ENCODE results near the gene BTG2. TPM values are rescaled to one million over a fixed set of nuclear protein-coding genes. Genes with fewer than 3 reads are reported as not detected.

Gene BTG2
- total RNA-seq, 1 donor from 2014 or later, result 22.7 TPM

DNA sequence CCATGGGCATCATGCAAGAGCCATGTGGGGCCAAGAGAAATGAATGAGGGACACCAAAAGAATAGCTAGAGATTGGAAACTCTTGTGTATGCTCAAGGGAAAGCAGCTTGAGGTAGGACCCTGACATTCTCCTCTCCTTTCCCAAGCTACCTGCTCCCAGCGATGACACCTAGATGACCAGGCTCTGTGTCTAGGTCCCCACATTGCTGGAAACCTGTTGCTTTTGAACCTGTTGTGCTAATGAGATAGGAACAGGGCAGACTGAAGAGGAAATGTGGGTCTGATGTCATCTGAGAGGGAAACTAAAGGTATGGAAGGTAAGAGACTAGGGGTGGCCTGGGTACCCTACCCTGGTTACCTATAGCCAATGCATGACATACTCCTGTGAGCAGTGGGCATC, 43.8 kb downstream of the BTG2 start:
- H3K4me3 ChIP-seq (ENCODE audit: low read depth, low read length), result no peak overlapping the region
- DNase-seq (ENCODE audit: low read depth), result no peak
- TF ChIP-seq, protein P1, sequence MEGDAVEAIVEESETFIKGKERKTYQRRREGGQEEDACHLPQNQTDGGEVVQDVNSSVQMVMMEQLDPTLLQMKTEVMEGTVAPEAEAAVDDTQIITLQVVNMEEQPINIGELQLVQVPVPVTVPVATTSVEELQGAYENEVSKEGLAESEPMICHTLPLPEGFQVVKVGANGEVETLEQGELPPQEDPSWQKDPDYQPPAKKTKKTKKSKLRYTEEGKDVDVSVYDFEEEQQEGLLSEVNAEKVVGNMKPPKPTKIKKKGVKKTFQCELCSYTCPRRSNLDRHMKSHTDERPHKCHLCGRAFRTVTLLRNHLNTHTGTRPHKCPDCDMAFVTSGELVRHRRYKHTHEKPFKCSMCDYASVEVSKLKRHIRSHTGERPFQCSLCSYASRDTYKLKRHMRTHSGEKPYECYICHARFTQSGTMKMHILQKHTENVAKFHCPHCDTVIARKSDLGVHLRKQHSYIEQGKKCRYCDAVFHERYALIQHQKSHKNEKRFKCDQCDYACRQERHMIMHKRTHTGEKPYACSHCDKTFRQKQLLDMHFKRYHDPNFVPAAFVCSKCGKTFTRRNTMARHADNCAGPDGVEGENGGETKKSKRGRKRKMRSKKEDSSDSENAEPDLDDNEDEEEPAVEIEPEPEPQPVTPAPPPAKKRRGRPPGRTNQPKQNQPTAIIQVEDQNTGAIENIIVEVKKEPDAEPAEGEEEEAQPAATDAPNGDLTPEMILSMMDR (conservative IDR thresholded peaks at IDR 0.05; ENCODE audit: low read depth, low read length), result no peak

DNA sequence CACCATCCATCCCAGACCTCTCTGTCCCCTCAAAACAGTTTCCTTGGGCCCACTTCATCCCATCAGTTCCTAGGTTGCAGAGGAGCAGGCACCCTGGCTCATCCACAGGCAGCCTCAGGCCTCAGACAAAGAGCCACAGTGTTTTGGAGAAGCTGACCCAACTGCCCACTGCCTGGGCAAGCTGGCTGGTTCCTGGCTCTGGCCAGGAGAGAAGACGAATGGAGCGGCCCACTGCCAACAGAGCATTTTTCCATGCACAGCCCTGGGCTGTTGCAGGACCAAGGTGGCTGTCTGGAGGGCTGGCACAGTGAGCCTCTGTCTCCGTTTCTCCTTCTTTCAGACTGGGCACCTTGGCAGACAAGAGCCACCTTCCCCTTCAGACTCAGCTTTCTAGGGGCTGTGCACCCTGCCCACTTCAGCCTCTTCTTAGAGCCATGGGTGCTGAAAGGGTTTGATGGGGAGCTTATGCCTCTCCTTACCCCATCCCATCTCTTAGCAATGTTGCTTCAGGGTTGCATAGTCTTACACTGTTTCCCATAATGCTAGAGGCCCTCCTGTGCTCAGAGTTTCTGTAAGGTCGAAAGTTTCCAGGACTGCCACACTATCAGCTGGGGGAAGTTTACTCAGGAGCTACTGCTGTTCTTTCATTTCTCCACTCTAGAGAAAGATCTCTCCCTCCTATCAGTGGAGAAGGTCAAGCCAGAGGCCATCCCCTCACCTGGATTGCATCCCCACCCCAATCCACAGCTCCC, 44.6 kb downstream of the BTG2 start:
- TF ChIP-seq, protein P1 (conservative IDR thresholded peaks at IDR 0.05; ENCODE audit: low read depth, low read length), result no peak
- DNase-seq (ENCODE audit: low read depth), result no peak
- no peak overlapping the region for H3K4me3 ChIP-seq (ENCODE audit: low read depth, low read length)

DNA sequence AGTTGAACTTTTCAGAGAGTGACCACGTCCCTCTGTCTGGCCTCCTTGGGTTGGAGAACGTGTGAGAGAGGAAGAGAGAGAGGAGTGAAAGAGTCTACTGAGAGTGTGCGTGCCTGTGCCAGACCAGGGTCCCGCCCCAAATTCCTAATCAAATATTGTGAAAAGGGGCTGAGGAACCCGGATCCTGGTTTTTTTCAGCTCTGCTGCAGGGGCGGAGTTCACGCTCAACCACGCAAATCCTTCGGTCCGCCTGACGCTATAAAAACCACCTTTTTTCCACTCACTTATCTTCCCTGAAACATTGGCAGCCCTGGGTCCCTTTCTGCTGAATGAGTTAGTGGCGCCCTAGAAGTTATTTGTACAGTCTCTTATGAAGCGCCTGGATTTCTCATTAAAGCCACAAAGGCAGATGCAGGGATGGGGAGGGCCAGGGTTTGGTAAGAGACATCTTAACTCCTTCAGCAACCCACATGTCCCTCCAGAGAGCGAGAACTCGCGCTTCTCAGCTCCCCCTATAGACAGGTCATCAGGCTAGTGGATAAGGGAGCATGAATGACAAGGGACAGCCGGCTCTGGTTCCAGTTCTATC, 45.8 kb downstream of the BTG2 start, which contains the start of gene FMOD:
FMOD (minus strand) TSS at position 86 of the 589 bp plus-strand sequence. CDS start 2,852 bp downstream, outside the sequence.
- no peak within 1 kb of the TSS for H3K4me3 ChIP-seq (ENCODE audit: low read depth, low read length)
- no peak for DNase-seq (ENCODE audit: low read depth)
- TF ChIP-seq, protein P1 (conservative IDR thresholded peaks at IDR 0.05; ENCODE audit: low read depth, low read length), result no peak

DNA sequence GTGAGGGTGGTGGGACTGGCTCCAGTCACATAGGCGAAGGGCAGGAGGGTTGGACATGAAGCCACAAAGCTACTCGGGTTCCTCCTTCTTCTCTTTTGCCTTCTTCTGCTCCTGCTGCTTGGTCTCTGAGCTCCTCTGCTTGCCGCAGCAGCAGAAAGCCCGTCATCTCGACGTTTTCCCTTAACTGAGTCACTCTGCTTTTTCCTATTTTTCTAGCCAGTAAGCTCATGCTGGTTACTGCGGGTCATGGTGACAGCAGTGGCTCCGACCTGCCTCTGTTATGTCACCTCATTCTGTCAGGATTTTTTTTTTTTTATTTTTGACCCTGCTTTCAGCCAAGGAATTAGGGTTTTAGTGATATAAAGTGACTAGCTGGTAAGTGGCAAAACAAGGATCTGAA, 48.2 kb downstream of the BTG2 start:
- TF ChIP-seq, protein P1 (conservative IDR thresholded peaks at IDR 0.05; ENCODE audit: low read depth, low read length), result no peak
- DNase-seq (ENCODE audit: low read depth), result no peak
- H3K4me3 ChIP-seq (ENCODE audit: low read depth, low read length), result no peak overlapping the region

DNA sequence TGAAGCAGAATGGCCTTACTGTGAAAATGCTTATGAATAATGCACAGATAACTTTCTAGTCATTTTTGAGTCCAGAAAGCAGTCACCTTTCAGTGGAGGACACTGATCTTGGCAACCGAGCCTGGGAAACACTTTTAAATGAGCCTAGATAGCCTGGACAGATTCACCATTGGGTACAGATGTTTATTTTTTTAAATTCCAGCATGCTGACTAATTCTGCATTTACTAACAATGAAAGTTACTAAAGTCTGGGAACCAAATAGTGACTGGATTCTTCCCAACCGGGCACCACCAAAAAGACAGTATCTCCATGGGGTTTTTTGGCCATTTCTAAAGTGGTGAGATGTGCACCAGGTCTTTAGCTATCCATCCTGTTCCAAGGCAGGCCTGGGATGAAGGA, 48.9 kb downstream of the BTG2 start:
- no peak overlapping the region for H3K4me3 ChIP-seq (ENCODE audit: low read depth, low read length)
- TF ChIP-seq, protein P1 (conservative IDR thresholded peaks at IDR 0.05; ENCODE audit: low read depth, low read length), result no peak
- DNase-seq (ENCODE audit: low read depth), result no peak

DNA sequence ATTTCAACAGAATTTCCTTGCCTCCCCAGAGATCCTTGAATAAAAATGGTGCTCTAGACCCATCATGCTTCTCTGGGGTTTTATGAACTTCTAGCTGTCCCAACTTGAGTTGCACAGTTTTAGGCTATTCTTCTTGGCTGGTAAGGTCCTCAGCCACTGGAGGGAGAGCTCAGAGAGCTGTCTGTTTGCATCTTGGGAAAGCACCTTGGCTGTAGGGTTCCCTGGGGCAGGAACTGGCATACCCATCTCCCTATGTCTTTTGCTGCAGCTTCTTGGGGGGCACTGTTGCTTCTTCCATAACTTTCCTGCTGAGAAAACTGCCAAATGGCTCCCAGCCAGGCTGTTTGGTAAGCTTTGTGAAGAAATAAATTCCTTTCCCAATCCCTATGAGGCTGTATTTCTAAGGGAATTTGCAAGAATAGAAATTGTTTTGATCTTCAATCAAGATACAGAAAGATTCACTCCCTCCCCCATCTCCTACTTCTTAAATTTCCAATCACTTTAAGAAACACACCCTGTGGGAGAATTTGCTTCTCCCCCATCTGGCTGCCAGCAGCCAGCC, 53.8 kb downstream of the BTG2 start:
- no peak for DNase-seq (ENCODE audit: low read depth)
- no peak overlapping the region for H3K4me3 ChIP-seq (ENCODE audit: low read depth, low read length)
- TF ChIP-seq, protein P1 (conservative IDR thresholded peaks at IDR 0.05; ENCODE audit: low read depth, low read length), result no peak

Other genes with a start within 250 kb of the BTG2 start
- gene MYOG, start 219.5 kb upstream of the BTG2 start, total RNA-seq, result not detected in 2 replicates
- gene ADORA1, start 177.8 kb upstream of the BTG2 start, total RNA-seq, result 3.7 and 12.3 TPM in 2 replicates
- gene MYBPH, start 129.7 kb upstream of the BTG2 start, total RNA-seq, result not detected in 2 replicates
- 0.86 TPM in 1 of 2 replicates, not detected in the other for gene CHI3L1, start 118.8 kb upstream of the BTG2 start, total RNA-seq
- not detected in 2 replicates for gene CHIT1, start 75.8 kb upstream of the BTG2 start, total RNA-seq
- gene FMOD, start 45.6 kb downstream of the BTG2 start, total RNA-seq, result 0.07 and 0.17 TPM in 2 replicates
- gene PRELP, start 170.3 kb downstream of the BTG2 start, total RNA-seq, result not detected in 2 replicates
- gene OPTC, start 188.6 kb downstream of the BTG2 start, total RNA-seq, result not detected in 2 replicates

Data from epithelial cell of proximal tubule (primary cell).